Activated CD8-positive, alpha-beta memory T cell treated with anti-CD3 and anti-CD28 coated beads, Interleukin-2, amount 50 U/mL, for 4 hours (primary cell): ENCODE measurements around the gene TPRG1.

Experiments used
- DNase-seq: peaks from one replicate; pipeline ENCODE4 v3.0.0-alpha.2; 2020

TPRG1 gene

DNA sequence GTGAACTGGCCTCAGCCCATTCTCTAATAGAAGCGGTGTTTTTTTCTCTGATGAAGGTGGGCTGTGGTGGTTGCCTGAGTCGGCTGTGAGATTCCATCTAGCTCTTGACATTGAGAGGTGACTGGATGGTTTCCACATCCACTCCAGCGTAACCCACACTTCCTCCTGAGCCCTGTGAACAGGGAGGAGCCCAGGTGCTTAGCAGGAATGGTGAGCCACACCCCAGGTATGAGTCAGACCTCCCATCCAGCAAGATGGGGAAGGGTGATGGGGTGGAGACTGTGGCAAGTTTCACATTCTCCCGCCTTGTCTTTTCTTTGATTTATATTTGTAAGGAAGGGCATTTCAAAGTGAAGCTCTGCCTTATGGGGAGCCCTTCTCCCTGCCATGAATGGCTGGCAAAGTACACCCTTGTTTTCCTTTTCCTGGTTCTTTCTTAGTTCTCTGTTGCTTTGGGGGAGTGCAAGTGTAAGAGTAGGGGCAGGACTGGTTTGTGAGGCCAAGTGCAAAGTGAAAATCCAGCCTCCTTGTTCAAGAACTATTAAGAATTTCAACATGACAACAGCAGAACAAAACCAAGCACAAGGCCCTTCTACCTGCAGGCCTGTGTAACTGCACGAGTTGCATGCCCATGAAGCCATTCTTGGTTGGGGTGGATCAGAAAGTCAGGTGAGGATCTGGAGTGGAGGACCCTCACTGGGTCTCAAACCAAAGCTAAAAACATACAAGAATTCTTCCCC lies 4.6 kb upstream of the TPRG1 start:
- no peak for DNase-seq

DNA sequence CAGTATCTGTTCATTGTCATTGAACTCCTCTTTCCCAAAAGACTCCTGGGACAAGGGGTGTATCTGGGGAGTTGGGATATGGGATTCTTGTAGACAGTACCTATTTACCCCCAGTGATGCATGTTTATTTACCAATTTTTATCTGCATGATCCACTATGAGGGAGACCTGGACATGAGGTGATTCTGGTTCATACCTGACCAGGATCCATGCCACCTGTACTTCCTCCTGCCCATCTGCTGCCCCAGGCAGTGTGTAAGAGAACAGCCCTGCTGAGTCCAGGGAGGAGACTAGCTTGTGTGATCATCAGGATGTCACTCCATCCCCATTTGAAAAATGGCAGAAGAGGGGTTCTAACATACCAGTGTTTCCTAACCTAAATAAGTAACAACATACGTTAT lies 3.1 kb upstream of the TPRG1 start:
- DNase-seq: no peak

DNA sequence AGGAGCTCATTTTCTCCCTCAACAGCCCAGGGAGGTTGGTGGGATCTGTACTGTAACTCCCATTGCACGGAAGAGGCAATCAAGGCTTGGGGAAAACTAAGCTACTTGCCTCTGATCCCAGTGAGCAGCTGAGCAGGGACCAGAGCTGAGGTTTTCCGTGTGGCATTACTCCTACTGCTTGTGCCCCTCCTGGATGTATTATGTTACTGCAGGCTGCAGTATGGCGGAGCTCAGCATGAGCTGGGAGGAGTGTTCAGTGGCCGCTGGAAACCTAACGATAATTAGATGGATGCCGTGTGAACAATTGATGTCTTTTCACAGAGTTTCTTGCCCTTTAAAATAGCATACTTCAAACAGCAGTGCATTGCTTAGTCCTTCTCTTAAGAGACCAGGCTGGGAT lies 2.0 kb upstream of the TPRG1 start:
- DNase-seq: no peak

DNA sequence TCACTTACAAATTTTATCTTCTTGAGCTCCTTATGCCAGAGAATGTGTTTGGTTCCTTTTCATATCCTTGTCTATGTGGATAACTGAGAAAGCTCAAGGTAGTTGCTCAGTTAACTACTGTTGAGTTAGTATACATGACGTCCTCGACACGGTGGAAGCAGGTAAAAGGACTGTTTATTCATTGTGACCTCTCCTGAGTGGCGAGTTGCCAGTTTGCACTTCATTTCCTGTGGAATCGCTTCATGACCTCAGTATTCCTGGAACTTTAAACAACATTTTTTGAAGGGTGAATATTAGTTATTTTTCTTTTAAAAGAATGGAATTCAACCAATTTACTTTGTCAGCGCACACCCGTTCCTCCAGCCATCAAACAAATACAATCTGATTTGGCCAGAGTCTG lies 1.2 kb upstream of the TPRG1 start:
- DNase-seq: no peak

DNA sequence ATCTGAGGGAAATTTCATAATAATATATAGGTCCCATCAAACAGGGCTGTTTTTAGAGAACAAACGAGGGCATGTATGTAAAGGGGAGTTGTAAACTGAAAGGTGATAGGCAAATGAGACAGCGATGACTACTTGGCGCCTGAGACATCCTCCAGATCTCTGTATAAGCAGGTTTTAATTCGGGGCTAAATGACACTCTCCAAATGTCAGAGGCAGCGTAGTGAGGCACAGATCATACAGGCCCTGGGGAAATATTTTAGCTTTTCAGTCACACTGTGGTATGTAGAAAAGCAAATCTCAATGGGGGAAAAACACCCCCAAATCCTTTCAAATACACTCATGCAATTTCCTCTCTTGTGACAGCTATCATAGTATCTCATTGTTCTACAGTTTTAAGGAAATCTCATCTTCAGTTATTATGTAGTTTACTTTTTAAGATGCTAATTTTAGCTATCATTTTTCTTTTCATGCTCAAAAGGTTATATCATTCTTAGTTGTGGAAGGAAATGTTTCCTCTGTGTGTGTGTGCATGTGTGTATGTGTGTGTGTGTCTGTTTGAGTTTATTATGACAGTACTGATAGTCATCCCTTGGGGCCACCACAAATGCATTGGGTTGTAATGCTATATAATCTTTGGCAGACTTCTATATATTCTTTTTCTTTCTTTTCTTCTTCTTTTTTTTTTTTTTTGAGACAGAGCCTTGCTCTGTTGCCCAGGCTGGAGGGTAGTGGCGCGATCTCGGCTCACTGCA lies 1.1 kb downstream of the TPRG1 start:
- DNase-seq: no peak

DNA sequence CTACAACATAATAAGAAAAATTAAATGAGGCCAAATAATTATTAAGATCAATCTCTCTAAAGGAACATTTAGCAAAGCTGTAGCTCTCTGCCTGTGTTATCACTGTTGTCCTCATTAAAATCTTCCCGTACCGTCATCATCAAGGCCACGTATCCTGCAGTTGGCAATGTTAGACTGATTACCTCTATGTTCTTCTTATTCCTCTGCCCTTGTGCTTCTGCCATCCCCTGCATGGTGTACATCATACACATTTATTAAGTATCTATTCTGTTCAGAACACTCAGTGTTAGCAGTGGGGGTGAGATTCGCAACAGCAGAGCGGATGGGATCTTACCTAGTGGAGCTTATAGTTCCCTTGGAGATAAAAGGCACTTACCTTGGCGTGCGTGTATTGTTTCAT lies 12.8 kb downstream of the TPRG1 start:
- DNase-seq: no peak

DNA sequence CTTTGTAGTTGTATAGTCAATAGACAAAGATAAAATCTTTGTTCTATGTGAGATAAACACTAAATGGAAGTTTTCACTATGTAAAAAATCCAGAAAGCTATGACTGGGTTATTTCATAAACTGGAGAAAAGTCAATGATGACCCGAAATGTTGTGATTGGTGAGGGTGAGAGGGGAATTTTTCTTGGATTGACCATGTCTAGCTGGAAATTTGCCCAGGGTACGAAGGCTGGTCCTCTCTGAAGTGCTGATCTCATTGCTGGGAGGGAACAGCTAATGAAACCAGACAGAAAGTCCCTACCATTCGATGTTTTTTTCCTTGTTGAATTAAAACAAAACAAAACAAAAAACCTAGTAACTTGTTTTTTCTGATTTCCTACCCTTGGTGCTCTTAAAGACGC lies 14.3 kb downstream of the TPRG1 start:
- no peak for DNase-seq

DNA sequence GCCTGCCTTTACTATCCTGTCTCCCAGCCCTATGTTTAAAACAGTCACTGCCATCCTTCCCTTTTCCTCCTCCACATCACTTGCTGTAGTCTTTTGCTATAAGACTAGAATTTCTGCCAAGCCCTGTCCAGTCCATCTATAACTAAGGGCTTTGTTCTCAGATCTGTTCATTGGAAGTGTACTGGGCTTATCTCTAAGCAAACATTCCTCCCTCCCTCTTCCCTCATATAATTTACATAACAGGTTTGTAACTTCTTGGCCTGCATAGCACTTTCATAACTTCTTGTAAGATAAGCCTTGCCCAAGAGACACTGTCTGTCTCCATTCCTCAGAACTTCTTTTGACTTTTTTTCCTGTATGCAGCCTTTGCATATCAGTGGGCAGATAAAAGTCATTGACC lies 16.7 kb downstream of the TPRG1 start:
- DNase-seq: no peak

DNA sequence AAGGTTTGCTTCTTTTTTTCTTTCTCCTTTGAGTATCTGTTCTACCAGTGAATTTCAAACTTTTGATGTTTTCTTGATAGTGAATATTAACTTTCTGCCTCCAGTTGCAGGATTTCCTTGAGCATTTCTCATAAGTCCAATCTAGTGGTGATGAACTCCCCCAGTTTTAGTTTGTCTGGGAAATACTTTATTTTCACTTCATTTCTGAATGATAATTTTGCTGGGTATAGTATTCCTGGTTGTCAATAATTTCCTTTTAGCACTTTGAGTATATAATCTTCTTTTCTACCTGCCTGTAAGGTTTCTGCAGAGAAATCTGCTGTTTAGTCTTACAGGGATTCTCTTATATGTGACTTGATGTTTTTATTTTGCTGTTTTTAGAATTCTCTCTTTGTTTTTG lies 21.0 kb downstream of the TPRG1 start:
- DNase-seq: no peak

DNA sequence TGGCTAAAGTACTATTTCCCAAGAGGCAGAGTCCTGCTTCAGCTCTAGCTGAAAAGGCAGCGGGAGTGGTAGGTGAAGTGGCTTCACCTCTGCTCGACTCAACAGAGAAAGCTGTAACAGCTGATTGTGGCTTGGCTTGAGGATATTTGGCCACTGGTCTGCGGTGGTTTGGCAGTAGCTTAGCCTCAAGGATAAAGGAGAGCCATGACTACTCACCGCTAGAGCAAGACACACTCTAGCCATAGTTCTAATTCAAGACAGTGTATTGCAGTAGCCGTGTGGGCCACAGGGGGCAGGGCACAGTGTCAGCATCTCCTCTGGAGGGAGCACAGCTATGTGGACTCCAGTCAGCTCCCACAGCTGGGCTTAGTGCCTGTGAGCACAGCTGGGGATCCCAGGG lies 23.5 kb downstream of the TPRG1 start:
- DNase-seq: no peak

DNA sequence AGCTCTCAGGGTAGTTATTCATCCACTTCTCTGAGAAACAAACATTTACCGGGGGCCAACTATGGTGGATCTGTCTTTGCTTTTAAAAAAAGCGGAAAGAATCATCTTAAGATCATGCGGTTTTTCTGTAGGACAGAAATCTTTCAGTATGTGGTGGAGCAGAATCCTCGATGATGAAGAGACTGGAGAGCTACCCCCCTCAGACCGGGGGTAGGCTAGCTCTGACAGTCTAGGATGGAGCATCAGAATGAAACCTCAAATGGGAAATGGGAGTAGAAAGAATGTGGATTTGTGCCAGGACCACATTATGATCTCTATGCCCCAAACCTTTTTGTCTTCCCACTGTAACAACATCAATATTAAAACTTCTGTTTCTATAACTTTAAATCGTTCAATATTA lies 30.3 kb downstream of the TPRG1 start:
- DNase-seq: no peak

DNA sequence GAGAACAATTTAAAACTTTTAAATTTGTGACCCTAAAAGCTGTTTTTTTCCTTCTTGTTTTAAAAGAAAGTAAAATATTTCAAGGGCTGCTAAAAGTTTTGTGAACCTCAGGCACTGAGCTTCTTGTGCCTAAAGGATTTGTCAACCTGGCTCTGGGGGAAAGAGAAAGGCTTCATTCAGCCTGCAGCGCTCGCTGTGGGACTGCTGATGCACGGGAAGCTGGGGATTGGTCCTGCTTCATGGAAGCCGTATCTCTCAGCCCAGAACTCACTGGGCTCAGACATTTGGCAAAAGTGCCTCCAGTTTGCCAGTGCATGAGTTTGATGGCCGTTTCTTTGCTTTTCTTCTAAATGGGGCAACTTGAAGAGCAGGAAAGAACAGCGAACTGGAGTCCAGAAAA lies 30.8 kb downstream of the TPRG1 start:
- DNase-seq: no peak

DNA sequence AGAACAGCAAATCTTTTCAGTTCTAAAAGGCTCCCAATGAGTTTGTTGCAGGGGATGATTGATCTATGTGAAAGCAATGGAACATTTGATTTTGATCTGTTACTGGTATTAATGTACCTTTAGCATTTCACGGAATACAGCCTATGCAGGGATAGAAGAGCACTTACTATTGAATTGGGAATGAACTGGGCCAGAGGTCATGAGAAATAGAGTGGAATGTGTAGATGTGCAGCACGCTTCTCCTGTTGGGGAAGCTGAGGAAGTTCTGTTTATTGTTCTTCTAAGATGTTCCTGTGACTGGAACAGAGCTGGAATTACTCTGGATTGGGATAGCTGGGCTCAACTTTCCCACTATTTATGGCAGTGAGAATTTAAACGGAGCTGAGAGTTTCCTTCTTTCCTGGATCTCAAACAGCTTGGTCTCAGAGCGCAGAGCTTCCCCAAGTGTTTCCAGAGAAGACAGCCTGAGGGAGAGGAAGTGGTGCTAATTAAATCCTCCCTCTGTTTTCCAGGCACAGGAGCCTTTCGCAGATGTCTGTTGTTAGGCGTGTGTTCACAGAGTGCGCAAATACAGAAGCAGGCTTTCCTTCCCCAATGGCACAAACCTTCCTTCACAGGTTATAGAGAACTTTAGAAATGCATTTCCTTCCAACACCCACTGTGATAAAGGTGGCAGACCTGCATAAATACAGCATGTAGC lies 32.5 kb downstream of the TPRG1 start:
- DNase-seq: no peak

DNA sequence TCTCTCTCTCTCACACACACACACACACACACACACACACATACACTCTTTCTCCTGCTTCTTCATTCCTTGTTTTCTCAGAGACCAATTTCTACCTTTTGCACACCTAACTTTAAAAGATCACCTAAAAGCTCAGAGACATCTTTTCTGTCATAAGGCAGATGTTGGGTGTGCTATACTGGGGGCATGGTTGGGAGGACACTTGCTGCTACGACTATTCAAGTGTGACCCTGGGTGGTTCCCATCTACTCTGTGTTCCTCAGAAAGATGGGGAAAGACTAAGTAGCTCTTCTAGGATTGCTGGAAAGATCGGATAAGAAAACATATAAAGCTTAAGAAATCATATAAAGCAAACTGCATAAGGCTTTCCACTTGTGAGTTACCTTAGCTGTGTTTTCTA lies 33.2 kb downstream of the TPRG1 start:
- no peak for DNase-seq

DNA sequence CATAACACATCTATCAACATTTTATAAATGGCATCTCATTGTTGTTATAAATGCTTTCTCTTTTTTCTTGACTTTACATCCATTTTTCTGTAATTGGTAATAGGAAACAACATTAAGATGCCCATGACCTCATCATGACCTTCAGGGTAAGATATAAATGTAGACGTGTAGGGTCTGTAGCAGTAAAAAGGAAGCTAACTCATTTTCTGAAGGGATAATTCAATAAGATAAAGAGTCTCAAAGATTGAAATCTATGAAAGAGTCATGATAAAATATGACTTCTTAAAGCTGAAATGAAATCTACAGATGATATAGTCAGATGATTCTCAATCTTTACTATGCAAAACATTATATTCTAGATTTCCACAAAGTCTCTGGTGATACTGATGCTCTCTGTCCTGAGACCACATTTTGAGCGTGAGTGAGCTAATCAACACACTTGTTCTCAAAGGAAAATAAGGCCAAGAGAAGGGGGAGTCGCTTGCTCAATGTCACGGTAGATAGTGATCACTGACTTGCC lies 38.5 kb downstream of the TPRG1 start:
- no peak for DNase-seq

DNA sequence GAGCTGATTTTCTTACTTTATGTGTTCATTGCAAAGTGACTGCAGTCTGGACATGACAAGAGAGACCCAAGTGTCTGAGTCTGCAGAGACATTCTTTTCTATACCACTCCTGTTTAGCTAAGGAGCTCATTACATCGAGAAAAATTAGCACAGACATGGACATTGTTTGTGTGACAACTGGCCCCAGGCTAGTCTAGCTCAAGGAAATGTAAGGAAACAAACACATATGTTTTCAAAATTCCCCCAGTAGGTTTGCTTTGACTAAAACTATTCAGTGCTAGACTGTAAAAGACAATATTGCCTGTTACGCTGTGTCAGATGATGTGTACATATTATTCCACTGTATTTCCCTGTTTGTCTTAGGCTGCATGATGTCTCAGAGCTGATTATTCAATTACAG lies 40.9 kb downstream of the TPRG1 start:
- DNase-seq: no peak

DNA sequence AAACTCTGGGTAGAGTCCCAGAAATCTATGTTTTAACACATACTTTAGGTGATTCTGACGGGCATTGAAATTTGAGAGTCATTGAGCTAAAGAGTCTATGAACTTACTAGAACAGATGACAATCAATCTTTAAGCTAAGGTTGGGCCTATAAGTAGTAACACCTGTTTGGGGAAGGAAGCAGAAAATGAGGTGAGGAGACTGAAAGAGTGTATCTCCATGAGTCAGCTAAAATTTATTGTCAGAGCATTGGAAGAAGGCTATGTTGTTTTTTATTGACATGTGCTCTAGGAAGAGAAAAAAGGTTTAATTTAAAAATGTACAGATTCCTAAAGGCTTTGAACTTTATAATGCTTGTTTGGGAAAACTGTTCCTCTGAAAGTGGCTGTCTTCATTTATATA lies 42.9 kb downstream of the TPRG1 start:
- DNase-seq: no peak

DNA sequence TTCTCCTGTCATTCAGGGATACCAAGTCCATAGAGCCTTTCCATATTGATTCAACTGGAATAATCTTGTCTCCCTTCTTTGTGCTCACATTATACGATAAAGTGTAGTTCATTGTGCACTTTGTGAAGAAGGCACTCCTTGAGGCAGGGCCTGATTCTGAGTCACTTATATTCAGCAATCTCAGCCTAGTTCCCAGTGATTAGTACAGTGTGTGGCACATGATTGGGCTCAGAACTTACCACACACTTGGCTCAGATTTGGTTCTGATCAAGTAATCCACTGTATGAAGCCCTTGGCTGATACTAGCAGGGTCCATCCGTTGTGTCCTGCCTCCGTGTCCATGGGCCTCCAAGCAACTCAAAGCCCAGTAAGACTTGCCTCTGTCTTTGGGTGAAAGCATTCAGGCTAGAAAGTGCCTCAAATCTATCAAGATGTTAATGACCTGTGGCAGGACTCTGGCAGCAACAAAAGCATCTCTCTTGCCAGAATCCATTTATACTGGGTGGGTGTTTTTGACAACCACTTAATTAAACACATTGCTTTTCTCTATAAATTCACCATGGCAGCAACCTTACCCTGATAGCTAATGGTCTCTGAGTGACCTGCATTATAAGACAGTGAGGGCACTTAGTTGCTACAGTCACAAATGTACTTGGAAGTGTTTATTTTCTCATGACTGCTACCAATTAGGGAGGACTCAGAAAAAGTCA lies 51.3 kb downstream of the TPRG1 start:
- no peak for DNase-seq

DNA sequence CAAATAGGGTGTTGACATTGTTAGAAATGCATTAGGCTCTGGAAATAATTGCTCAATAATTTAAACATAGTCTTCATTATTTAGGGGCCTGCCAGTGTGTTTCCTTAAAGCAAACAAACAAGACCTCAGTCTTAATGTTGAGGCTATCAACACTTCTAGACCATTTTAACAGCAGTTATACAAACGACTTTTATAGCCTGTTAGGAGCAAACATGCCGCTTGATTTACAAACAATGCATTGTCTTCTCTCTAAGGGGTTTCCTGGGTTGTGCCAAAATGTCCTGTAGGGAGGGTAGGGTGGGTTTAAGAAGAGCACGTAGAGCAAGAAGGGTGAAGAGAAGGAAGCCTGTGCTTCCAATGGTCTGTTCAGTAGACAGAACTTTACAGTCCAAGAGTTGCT lies 53.7 kb downstream of the TPRG1 start:
- no peak for DNase-seq

DNA sequence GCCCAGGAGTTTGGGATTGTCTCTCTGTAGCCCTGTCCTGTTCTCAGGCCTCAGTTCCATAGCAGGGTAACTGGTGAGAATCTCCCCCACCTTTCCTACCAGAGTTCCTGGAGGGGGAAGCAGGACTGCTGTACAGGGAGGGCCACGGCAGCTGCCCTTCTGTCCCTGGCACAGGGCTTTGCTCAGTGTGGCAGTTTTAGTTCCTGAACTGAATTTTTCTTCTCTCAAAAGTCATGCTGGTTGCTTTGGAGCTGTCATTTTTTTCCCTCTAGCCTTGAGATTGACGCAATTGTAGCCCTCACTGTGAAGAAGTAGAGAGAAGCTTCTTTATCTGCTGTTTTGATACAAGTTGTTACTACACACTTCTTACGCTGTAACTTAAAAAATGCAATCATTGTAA lies 55.5 kb downstream of the TPRG1 start:
- DNase-seq: no peak

DNA sequence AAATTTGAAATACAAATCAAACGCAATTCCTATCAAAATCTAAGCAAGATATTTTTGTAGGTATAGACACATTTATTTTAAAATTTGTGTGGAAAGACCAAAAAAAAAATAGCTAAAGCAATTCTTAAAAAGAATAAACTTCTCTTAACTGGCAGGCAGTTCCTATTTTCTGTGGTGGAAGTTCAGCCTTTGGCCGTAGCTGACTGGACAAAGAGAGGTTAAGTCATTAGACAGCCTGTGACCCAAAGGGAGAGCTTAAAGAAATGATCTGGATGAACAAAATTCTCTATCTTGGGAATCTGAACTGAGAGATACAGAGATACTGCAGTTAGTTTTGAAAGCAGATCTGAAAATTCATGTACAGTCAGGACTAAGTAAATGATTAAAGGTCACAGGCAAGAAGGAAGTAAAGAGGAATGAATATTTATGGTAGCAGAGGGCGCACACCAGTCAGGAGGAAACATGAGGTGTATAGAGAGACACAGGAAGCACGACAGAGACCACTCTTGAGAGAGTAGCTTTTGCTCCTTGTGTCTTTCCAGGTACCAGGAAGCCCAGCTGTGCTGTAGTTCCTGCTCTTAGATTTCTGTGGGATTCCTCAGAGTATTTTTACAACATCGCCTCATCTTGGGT lies 57.5 kb downstream of the TPRG1 start:
- no peak for DNase-seq

DNA sequence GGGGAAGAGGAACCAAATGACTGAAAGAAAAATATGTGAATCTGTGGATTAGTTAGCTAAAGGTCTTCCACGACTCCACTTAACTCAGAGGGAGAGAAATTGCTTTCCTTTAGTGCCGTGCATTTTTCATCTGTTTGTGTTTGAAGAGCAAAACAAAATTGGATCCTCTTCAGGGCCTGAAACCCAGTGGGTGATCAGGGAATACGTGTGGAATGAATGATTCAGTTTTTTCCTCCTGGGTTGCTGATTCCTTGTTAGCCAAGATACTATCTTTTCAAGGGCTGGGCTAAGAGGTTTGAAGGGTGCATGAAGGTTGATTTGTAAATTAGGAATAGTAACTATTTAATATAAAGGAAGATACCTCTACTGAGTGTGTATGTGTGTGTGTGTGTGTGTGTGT lies 61.0 kb downstream of the TPRG1 start:
- no peak for DNase-seq
